Measurements from ENCODE around the gene ARID3A.

The ARID3A gene

DNA sequence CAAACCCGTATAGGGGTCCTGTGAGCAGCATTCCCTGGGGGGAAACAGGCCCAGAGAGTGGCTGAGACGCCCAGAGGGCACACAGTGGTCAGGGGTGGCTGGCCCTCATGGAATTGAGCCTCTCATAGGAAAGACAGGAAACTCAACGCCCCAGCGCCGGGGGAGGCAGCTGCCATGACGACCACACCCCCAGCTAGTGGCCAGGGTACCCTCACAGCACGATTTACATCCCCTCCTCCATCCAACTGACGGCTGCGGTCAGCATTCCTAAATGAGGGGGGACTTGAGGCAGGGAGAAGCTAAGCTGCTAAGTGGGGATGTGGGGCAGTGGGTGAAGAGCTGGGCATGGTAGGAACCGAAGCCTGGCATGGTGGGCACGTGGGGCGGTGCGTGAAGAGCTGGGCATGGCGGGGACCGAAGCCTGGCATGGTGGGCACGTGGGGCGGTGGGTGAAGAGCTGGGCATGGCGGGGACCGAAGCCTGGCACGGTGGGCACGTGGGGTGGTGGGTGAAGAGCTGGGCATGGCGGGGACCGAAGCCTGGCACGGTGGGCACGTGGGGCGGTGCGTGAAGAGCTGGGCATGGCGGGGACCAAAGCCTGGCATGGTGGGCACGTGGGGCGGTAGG is 42.9 kb upstream of the ARID3A start:
- FAIRE-seq = no peak
- TF ChIP-seq, protein P1, sequence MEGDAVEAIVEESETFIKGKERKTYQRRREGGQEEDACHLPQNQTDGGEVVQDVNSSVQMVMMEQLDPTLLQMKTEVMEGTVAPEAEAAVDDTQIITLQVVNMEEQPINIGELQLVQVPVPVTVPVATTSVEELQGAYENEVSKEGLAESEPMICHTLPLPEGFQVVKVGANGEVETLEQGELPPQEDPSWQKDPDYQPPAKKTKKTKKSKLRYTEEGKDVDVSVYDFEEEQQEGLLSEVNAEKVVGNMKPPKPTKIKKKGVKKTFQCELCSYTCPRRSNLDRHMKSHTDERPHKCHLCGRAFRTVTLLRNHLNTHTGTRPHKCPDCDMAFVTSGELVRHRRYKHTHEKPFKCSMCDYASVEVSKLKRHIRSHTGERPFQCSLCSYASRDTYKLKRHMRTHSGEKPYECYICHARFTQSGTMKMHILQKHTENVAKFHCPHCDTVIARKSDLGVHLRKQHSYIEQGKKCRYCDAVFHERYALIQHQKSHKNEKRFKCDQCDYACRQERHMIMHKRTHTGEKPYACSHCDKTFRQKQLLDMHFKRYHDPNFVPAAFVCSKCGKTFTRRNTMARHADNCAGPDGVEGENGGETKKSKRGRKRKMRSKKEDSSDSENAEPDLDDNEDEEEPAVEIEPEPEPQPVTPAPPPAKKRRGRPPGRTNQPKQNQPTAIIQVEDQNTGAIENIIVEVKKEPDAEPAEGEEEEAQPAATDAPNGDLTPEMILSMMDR (IDR thresholded peaks at IDR 0.05; ENCODE audit: insufficient read depth, missing control alignments) = no peak
- DNase-seq (ENCODE audit: insufficient read length, low spot score) = no peak

DNA sequence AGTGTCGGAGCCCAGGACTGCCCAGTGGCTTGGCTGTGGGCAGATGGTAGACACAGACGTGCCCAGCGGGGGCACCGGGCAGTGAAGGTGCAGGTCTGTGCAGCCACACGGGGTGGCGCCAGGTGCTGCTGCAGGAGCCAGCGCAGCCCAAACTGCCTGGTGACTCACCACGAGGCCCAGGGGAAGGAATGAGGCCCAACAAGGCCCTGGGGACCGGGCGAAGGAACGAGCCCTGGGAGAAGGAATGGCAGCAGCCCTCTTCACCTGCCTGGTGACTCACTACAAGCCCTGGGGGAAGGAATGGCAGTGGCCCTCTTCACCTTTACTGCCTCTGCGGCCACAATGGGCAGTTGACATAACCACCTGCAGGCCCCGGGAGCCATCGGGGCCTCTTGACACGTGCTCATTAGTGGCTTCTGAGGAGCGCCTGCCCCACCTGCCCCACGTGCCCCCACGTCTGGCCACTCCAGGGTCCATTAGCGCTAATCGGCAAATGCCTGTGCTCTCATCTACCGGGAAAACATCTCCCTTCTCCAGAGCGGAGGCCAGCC is 42.1 kb upstream of the ARID3A start:
- TF ChIP-seq, protein P1 (IDR thresholded peaks at IDR 0.05; ENCODE audit: insufficient read depth, missing control alignments) = no peak
- no peak for DNase-seq (ENCODE audit: insufficient read length, low spot score)
- FAIRE-seq = no peak

DNA sequence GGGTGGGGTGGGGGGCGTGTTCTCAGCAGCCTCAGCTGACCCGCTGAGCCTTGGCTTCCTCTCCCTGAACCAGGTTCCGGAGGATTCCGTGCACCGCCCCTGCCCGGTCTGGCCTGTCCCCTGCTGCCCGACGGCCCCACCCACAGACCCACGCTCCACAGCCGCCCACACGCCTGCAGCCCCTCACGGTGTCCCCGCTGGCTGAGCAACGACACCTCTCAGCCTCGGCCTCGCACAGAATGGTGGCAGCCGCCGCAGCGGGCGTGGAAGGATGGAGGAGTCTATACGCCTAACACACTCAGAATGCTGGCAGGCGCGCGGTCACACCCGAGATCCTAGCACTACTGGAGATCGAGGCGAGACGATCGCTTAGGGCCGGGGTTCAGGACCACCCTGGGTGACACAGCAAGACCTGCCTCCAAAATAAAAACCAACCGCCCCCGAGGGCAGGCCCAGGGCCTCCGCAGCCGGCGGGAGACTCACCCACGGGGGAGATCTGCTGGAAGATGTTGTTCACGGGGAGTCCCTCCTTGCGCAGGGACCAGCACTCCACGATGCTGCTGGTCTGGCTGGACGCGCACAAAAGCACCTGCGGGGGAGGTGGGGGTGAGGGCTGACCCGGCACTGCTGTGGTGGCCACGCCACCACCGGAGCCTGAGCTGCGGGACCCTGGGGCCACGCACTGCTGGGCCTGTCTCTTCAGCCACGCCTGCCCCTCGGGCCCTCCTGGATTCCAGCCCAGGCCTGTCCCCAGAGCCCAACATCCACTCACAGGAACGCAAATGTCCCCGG is 41.2 kb upstream of the ARID3A start:
- DNase-seq (ENCODE audit: insufficient read length, low spot score) = no peak
- no peak for FAIRE-seq
- TF ChIP-seq, protein P1 (IDR thresholded peaks at IDR 0.05; ENCODE audit: insufficient read depth, missing control alignments) = no peak

DNA sequence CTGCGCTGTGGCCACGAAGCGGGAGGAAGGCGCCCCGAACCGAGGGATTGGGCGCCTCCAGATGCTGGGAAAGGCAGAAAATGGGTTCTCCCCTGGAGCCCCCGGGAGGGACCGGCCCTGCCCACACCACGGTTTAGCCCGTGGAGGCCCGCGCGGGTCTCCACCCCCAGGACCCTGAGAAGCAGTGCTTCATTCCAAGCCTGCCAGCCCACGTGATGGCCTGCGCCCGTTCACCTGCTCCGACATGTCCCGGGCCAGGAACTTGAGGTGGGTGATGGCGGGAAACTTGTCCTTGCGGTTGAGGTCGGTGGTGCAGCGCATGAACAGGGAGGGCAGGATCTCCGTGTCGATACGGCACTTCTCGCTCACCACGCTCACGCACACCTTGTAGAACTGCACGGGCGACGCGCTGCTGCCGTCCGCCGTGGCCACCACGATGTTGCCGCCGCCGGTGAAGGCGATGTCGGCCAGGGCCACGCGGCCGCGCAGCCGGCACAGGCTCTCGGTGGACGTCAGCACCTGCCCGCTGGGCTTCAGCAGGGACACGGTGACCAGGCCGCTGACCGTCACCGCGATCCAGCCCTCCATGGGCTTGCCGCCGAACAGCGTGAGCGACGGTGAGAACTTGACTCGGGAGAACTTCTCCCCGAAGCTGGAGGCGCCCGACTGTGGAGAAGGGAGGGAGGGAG is 40.2 kb upstream of the ARID3A start:
- TF ChIP-seq, protein P1 (IDR thresholded peaks at IDR 0.05; ENCODE audit: insufficient read depth, missing control alignments) = no peak
- FAIRE-seq = no peak

DNA sequence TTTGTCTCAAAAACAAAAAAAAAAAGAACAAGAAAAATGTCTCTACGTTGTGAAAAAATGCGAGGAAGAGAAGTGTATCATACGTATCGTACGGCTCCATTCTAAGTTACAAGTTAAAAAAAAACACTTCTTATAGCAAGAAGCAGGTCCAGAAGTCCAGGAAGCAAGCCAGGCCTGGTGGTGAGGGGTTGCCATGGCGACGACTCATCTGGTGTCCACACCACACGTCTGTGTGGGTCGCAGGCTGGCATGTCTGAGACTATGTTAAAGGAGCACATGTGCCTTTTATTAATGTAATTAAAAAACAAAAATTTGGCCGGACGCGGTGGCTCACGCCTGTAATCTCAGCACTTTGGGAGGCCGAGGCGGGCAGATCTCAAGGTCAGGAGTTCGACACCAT is 38.8 kb upstream of the ARID3A start:
- no peak for FAIRE-seq
- no peak for DNase-seq (ENCODE audit: insufficient read length, low spot score)
- TF ChIP-seq, protein P1 (IDR thresholded peaks at IDR 0.05; ENCODE audit: insufficient read depth, missing control alignments) = no peak

More for the DNA sequence above, 40.2 kb upstream of the ARID3A start:
- no peak for DNase-seq (ENCODE audit: insufficient read length, low spot score)

DNA sequence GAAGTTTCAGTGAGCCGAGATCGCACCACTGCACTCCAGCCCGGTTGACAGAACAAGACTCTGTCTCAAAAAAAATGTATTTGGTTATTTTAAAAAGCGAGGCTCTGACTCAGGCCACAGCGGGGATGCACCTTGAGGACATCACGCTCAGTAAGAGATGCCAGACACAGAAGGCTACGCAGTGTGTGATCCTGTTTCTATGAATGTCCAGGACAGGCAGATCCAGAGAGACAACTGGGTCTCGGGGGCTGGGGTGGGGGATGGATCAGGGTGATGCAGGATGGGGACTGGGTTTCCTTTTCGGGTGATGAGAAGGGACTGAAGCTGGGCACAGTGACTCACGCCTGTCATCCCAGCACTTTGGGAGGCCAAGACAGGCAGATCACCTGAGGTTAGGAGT is 38.2 kb upstream of the ARID3A start:
- TF ChIP-seq, protein P1 (IDR thresholded peaks at IDR 0.05; ENCODE audit: insufficient read depth, missing control alignments) = no peak
- FAIRE-seq = no peak
- DNase-seq (ENCODE audit: insufficient read length, low spot score) = no peak
